ENCODE measurements around the gene FAM13C. TPM values are rescaled to one million over a fixed set of nuclear protein-coding genes. Genes with fewer than 3 reads are reported as not detected.

FAM13C gene
- total and polyA plus RNA-seq, 9 donors: 18.0 to 40.7 (median 31.9) TPM

GRCh38 chr10:59304521-59305097 lies 57.7 kb downstream of the FAM13C start:
- Histone ChIP-seq H3K36me3 (ENCODE audit: control insufficient read depth, insufficient read depth, low read length) (peaks cover 3% of the 10 kb centered on the region), H3K27ac (ENCODE audit: low read length) (no peak overlapping the region), H3K27me3 (ENCODE audit: control insufficient read depth, insufficient read depth, low read length) (no peaks in the 10 kb centered on the region), H3K4me1 (ENCODE audit: control insufficient read depth, insufficient read depth, low read length) (no peaks in the 10 kb centered on the region), H3K9me3 (replicated peaks; ENCODE audit: control insufficient read depth, low read depth, low read length) (no peaks in the 10 kb centered on the region), H3K4me3 (ENCODE audit: low read length) (no peak overlapping the region)
- no peak for DNase-seq
- no CpG with 5 or more reads among the region's 2 CpGs for WGBS (ENCODE audit: insufficient coverage)

GRCh38 chr10:59303018-59303417 lies 59.3 kb downstream of the FAM13C start:
- 40% methylated on average over 1 of the region's 1 CpG for WGBS (ENCODE audit: insufficient coverage)
- Histone ChIP-seq H3K4me1 (ENCODE audit: control insufficient read depth, insufficient read depth, low read length) (no peaks in the 10 kb centered on the region), H3K27ac (ENCODE audit: low read length) (no peak overlapping the region), H3K4me3 (ENCODE audit: low read length) (no peak overlapping the region), H3K9me3 (replicated peaks; ENCODE audit: control insufficient read depth, low read depth, low read length) (no peaks in the 10 kb centered on the region), H3K27me3 (ENCODE audit: control insufficient read depth, insufficient read depth, low read length) (no peaks in the 10 kb centered on the region), H3K36me3 (ENCODE audit: control insufficient read depth, insufficient read depth, low read length) (peaks cover 3% of the 10 kb centered on the region)
- no peak for DNase-seq

GRCh38 chr10:59302381-59302780 lies 60.0 kb downstream of the FAM13C start:
- no peak for DNase-seq
- no peaks in the 10 kb centered on the region for H3K27me3 ChIP-seq (ENCODE audit: control insufficient read depth, insufficient read depth, low read length)
- no peak overlapping the region for H3K4me3 ChIP-seq (ENCODE audit: low read length)
- no peak overlapping the region for H3K27ac ChIP-seq (ENCODE audit: low read length)
- no peaks in the 10 kb centered on the region for H3K4me1 ChIP-seq (ENCODE audit: control insufficient read depth, insufficient read depth, low read length)
- no CpG with 5 or more reads among the region's 4 CpGs for WGBS (ENCODE audit: insufficient coverage)
- H3K9me3 ChIP-seq (replicated peaks; ENCODE audit: control insufficient read depth, low read depth, low read length): no peaks in the 10 kb centered on the region
- peaks cover 3% of the 10 kb centered on the region for H3K36me3 ChIP-seq (ENCODE audit: control insufficient read depth, insufficient read depth, low read length)

GRCh38 chr10:59301067-59301754 lies 61.1 kb downstream of the FAM13C start:
- H3K27me3 ChIP-seq (ENCODE audit: control insufficient read depth, insufficient read depth, low read length): no peaks in the 10 kb centered on the region
- no peaks in the 10 kb centered on the region for H3K9me3 ChIP-seq (replicated peaks; ENCODE audit: control insufficient read depth, low read depth, low read length)
- 88% methylated on average over 4 of the region's 6 CpGs for WGBS (ENCODE audit: insufficient coverage)
- no peak for DNase-seq
- no peak overlapping the region for H3K4me3 ChIP-seq (ENCODE audit: low read length)
- H3K36me3 ChIP-seq (ENCODE audit: control insufficient read depth, insufficient read depth, low read length): peaks cover 3% of the 10 kb centered on the region
- H3K4me1 ChIP-seq (ENCODE audit: control insufficient read depth, insufficient read depth, low read length): no peaks in the 10 kb centered on the region
- no peak overlapping the region for H3K27ac ChIP-seq (ENCODE audit: low read length)

- Histone ChIP-seq H3K4me3 (ENCODE audit: low read length) (no peak overlapping the region), H3K36me3 (ENCODE audit: control insufficient read depth, insufficient read depth, low read length) (peaks cover 3% of the 10 kb centered on the region), H3K4me1 (ENCODE audit: control insufficient read depth, insufficient read depth, low read length) (no peaks in the 10 kb centered on the region), H3K27ac (ENCODE audit: low read length) (no peak overlapping the region), H3K27me3 (ENCODE audit: control insufficient read depth, insufficient read depth, low read length) (no peaks in the 10 kb centered on the region), H3K9me3 (replicated peaks; ENCODE audit: control insufficient read depth, low read depth, low read length) (no peaks in the 10 kb centered on the region)
- no peak for DNase-seq
- no CpG with 5 or more reads among the region's 1 CpG for WGBS (ENCODE audit: insufficient coverage)
Measured at GRCh38 chr10:59300386-59300785, 62.0 kb downstream of the FAM13C start.

GRCh38 chr10:59299933-59300332 lies 62.4 kb downstream of the FAM13C start:
- DNase-seq: no peak
- WGBS (ENCODE audit: insufficient coverage): 0% methylated on average over 1 of the region's 5 CpGs
- Histone ChIP-seq H3K27ac (ENCODE audit: low read length) (no peak overlapping the region), H3K36me3 (ENCODE audit: control insufficient read depth, insufficient read depth, low read length) (peaks cover 3% of the 10 kb centered on the region), H3K4me3 (ENCODE audit: low read length) (no peak overlapping the region), H3K27me3 (ENCODE audit: control insufficient read depth, insufficient read depth, low read length) (no peaks in the 10 kb centered on the region), H3K9me3 (replicated peaks; ENCODE audit: control insufficient read depth, low read depth, low read length) (no peaks in the 10 kb centered on the region), H3K4me1 (ENCODE audit: control insufficient read depth, insufficient read depth, low read length) (no peaks in the 10 kb centered on the region)

- WGBS (ENCODE audit: insufficient coverage): 92% methylated on average over 2 of the region's 4 CpGs
- DNase-seq: no peak
- H3K27me3 ChIP-seq (ENCODE audit: control insufficient read depth, insufficient read depth, low read length): no peaks in the 10 kb centered on the region
Measured at GRCh38 chr10:59290448-59290847, 71.9 kb downstream of the FAM13C start.

GRCh38 chr10:59289853-59290252 lies 72.5 kb downstream of the FAM13C start:
- Histone ChIP-seq H3K4me3 (ENCODE audit: low read length) (no peak overlapping the region), H3K9me3 (replicated peaks; ENCODE audit: control insufficient read depth, low read depth, low read length) (no peaks in the 10 kb centered on the region), H3K27me3 (ENCODE audit: control insufficient read depth, insufficient read depth, low read length) (no peaks in the 10 kb centered on the region), H3K27ac (ENCODE audit: low read length) (no peak overlapping the region), H3K4me1 (ENCODE audit: control insufficient read depth, insufficient read depth, low read length) (peaks cover 10% of the 10 kb centered on the region), H3K36me3 (ENCODE audit: control insufficient read depth, insufficient read depth, low read length) (no peaks in the 10 kb centered on the region)
- no CpG with 5 or more reads among the region's 3 CpGs for WGBS (ENCODE audit: insufficient coverage)
- no peak for DNase-seq

More at GRCh38 chr10:59290448-59290847, 71.9 kb downstream of the FAM13C start:
- no peak overlapping the region for H3K27ac ChIP-seq (ENCODE audit: low read length)
- no peaks in the 10 kb centered on the region for H3K9me3 ChIP-seq (replicated peaks; ENCODE audit: control insufficient read depth, low read depth, low read length)
- no peaks in the 10 kb centered on the region for H3K36me3 ChIP-seq (ENCODE audit: control insufficient read depth, insufficient read depth, low read length)
- H3K4me1 ChIP-seq (ENCODE audit: control insufficient read depth, insufficient read depth, low read length): peaks cover 8% of the 10 kb centered on the region
- no peak overlapping the region for H3K4me3 ChIP-seq (ENCODE audit: low read length)

- Histone ChIP-seq H3K4me3 (ENCODE audit: low read length) (no peak overlapping the region), H3K27ac (ENCODE audit: low read length) (no peak overlapping the region), H3K27me3 (ENCODE audit: control insufficient read depth, insufficient read depth, low read length) (no peaks in the 10 kb centered on the region), H3K4me1 (ENCODE audit: control insufficient read depth, insufficient read depth, low read length) (peaks cover 17% of the 10 kb centered on the region), H3K36me3 (ENCODE audit: control insufficient read depth, insufficient read depth, low read length) (peaks cover 4% of the 10 kb centered on the region), H3K9me3 (replicated peaks; ENCODE audit: control insufficient read depth, low read depth, low read length) (no peaks in the 10 kb centered on the region)
- WGBS (ENCODE audit: insufficient coverage): 80% methylated on average over 1 of the region's 3 CpGs
- no peak for DNase-seq
Measured at GRCh38 chr10:59287587-59288255, 74.6 kb downstream of the FAM13C start.

- no peaks in the 10 kb centered on the region for H3K9me3 ChIP-seq (replicated peaks; ENCODE audit: control insufficient read depth, low read depth, low read length)
- no CpG with 5 or more reads among the region's 4 CpGs for whole genome bisulfite sequencing (ENCODE audit: insufficient coverage)
- peaks cover 4% of the 10 kb centered on the region for H3K36me3 ChIP-seq (ENCODE audit: control insufficient read depth, insufficient read depth, low read length)
- no peak overlapping the region for H3K4me3 ChIP-seq (ENCODE audit: low read length)
- peaks cover 17% of the 10 kb centered on the region for H3K4me1 ChIP-seq (ENCODE audit: control insufficient read depth, insufficient read depth, low read length)
- H3K27me3 ChIP-seq (ENCODE audit: control insufficient read depth, insufficient read depth, low read length): no peaks in the 10 kb centered on the region
- no peak overlapping the region for H3K27ac ChIP-seq (ENCODE audit: low read length)
- DNase-seq: no peak
Measured at GRCh38 chr10:59285848-59286247, 76.5 kb downstream of the FAM13C start.

All from muscle of leg (tissue), 11 donors.